ENCODE measurements around the gene LSM3. TPM values are rescaled to one million over a fixed set of nuclear protein-coding genes. Genes with fewer than 3 reads are reported as not detected.

The LSM3 gene
- total RNA-seq, 1 donor from 2014 or later, result 8.8 TPM

- H3K4me1 ChIP-seq, result peaks cover 48% of the 10 kb centered on the region
- DNase-seq (no peak), ATAC-seq (no peak)
- TF ChIP-seq CTCF (IDR thresholded peaks at IDR 0.05), result no peak
- no peaks in the 10 kb centered on the region for H3K9me3 ChIP-seq
- H3K27ac ChIP-seq, result no peak overlapping the region
- H3K27me3 ChIP-seq, result no peaks in the 10 kb centered on the region
- intact Hi-C loops (cut with DNase I), result no loop called here
- peaks cover 69% of the 10 kb centered on the region for H3K36me3 ChIP-seq
- no peak overlapping the region for H3K4me3 ChIP-seq
Observed at GRCh38 chr3:14140668-14141067, 37.9 kb upstream of the LSM3 start.

- H3K4me1 ChIP-seq, result peaks cover 53% of the 10 kb centered on the region
- H3K27me3 ChIP-seq, result no peaks in the 10 kb centered on the region
- intact Hi-C loops (cut with DNase I), result no loop called here
- ATAC-seq (no peak), DNase-seq (no peak)
- H3K4me3 ChIP-seq, result no peak overlapping the region
- TF ChIP-seq CTCF (IDR thresholded peaks at IDR 0.05), result no peak
- H3K27ac ChIP-seq, result peak overlapping the region; percentile 96
- H3K9me3 ChIP-seq, result no peaks in the 10 kb centered on the region
- peaks cover 69% of the 10 kb centered on the region for H3K36me3 ChIP-seq
Observed at GRCh38 chr3:14141144-14141543, 37.5 kb upstream of the LSM3 start.

GRCh38 chr3:14141602-14142341 lies 36.8 kb upstream of the LSM3 start:
- Histone ChIP-seq H3K4me1 (peaks cover 55% of the 10 kb centered on the region), H3K27me3 (no peaks in the 10 kb centered on the region), H3K4me3 (no peak overlapping the region), H3K36me3 (peaks cover 69% of the 10 kb centered on the region), H3K9me3 (no peaks in the 10 kb centered on the region), H3K27ac (peak overlapping the region; percentile 96)
- no peak for TF ChIP-seq CTCF (IDR thresholded peaks at IDR 0.05)
- DNase-seq (no peak), ATAC-seq (no peak)
- intact Hi-C loops (cut with DNase I), result no loop called here

- Histone ChIP-seq H3K36me3 (peaks cover 72% of the 10 kb centered on the region), H3K4me3 (no peak overlapping the region), H3K4me1 (peaks cover 55% of the 10 kb centered on the region), H3K9me3 (no peaks in the 10 kb centered on the region), H3K27ac (peak overlapping the region; percentile 96), H3K27me3 (no peaks in the 10 kb centered on the region)
- ATAC-seq (no peak), DNase-seq (no peak)
- intact Hi-C loops (cut with DNase I), result no loop called here
- TF ChIP-seq CTCF (IDR thresholded peaks at IDR 0.05), result no peak
Observed at GRCh38 chr3:14142567-14143270, 35.9 kb upstream of the LSM3 start.

- no peaks in the 10 kb centered on the region for H3K27me3 ChIP-seq
- intact Hi-C loops (cut with DNase I), result no loop called here
- ATAC-seq (peak; percentile 61), DNase-seq (no peak)
- peaks cover 55% of the 10 kb centered on the region for H3K4me1 ChIP-seq
- H3K36me3 ChIP-seq, result peaks cover 72% of the 10 kb centered on the region
- TF ChIP-seq CTCF (IDR thresholded peaks at IDR 0.05), result no peak
- H3K4me3 ChIP-seq, result no peak overlapping the region
- peak overlapping the region; percentile 96 for H3K27ac ChIP-seq
- H3K9me3 ChIP-seq, result no peaks in the 10 kb centered on the region
Observed at GRCh38 chr3:14143271-14144225, 35.1 kb upstream of the LSM3 start.

Measured in upper lobe of right lung (tissue), 1 donor.